OCI-LY3 (cell line): ENCODE data around the gene BMAL1.

Source experiments
- H2AFZ ChIP-seq: fragments of 200-600, 300-600 bp; shearing (Covaris generic); 2 replicates; pipeline ENCODE4 v1.6.0; 2014; ENCODE audit warnings: antibody characterized with exemption, low read depth, low read length
- H3K27ac ChIP-seq: fragments of 200-600, 300-600 bp; sonication (generic); 2 replicates; pipeline ENCODE4 v1.5.1; 2014; ENCODE audit warnings: mild to moderate bottlenecking, low read length, moderate library complexity, mixed read lengths
- H3K27me3 ChIP-seq: fragments of 200-600, 300-600 bp; sonication (generic); 2 replicates; pipeline ENCODE4 v1.6.1; 2014; ENCODE audit warnings: low read depth, low read length, mixed read lengths
- H3K36me3 ChIP-seq: fragments of 200-600, 300-600 bp; sonication (generic); replicated peaks from 2 replicates; pipeline ENCODE3; 2014; ENCODE audit warnings: low read depth, low read length, mixed read lengths
- H3K4me1 ChIP-seq: fragments of 300-600, 200-600 bp; sonication (generic); 2 replicates; pipeline ENCODE4 v1.6.1; 2014; ENCODE audit warnings: low read length, mixed read lengths
- H3K4me2 ChIP-seq: fragments of 200-600, 300-600 bp; sonication (generic); 2 replicates; pipeline ENCODE4 v1.6.1; 2014; ENCODE audit warnings: low read length, mixed read lengths
- H3K4me3 ChIP-seq: fragments of 300-600, 200-600 bp; sonication (generic); 2 replicates; pipeline ENCODE4 v1.5.1; 2014; ENCODE audit warnings: antibody characterized with exemption, mild to moderate bottlenecking, low read length, moderate library complexity
- H3K79me2 ChIP-seq: fragments of 300-600, 200-600 bp; shearing (Covaris generic); 2 replicates; pipeline ENCODE4 v1.6.1; 2014; ENCODE audit warnings: mild to moderate bottlenecking, low read length, mixed read lengths
- H3K9ac ChIP-seq: fragments of 300-600, 200-600 bp; shearing (Covaris generic); 2 replicates; pipeline ENCODE4 v1.6.0; 2014; ENCODE audit warnings: mild to moderate bottlenecking, low read length, moderate library complexity
- H3K9me3 ChIP-seq: fragments of 200-600, 300-600 bp; shearing (Covaris generic); 2 replicates; pipeline ENCODE4 v1.6.1; 2014; ENCODE audit warnings: low read length, mixed read lengths; ENCODE audit not compliant: insufficient read depth
- H4K20me1 ChIP-seq: fragments of 200-600, 300-600 bp; sonication (generic); 2 replicates; pipeline ENCODE4 v1.6.1; 2016; ENCODE audit warnings: low read length, mixed read lengths; ENCODE audit not compliant: insufficient read depth
- EZH2phosphoT487 ChIP-seq: fragments of 200-600 bp; shearing (Covaris generic); IDR thresholded peaks from 2 replicates; pipeline ENCODE4 v1.6.1; 2018; ENCODE audit warnings: antibody characterized with exemption, mixed run types, low read depth
- TF ChIP-seq, protein P1 (sequence below): fragments of 200-600, 300-600 bp; sonication (generic); IDR thresholded peaks from 2 replicates; pipeline ENCODE4 v1.5.1; 2014; ENCODE audit warnings: antibody characterized with exemption, low read length, low read depth

The BMAL1 gene

DNA sequence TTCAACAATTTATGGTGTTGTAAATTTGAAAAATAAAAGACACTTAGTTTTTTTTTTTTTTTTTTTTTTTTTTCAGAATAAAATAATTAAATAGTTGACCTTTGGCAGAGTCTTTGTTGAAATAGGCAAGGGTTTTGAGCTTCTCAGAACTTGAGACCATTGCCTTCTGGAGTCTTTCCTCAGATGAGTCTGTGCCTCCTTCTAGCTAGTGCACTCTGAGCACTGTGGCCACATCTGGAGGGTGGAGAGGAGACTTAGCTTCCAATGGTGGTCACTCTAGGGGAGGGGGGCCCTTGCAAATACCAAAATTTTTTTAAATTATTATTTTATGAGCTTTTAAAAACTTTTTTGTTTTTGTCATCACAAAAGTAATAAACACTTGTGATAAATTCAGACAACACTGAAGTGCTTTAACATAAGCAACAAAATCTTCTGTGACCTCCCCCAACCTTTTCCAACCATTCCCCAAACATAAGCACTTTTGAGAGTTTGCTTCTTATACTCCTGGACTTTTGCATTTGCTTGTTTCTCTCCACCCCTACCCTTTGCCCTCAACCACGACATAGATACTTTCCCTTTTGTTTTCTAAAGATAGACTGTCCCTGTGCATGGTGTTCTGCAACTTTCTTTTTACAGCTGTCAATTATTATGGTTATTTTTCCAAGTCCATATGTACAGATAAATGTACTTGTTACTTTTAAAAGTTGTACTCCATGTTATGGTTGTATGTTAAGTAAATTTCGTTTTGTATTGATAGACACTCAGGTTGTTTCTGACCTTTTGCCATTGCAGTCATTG is 41.1 kb downstream of the BMAL1 start:
- Histone ChIP-seq H2AFZ (no peak overlapping the region), H3K4me2 (peak overlapping the region; percentile 18; the same call in 1 of the 2 replicates), H4K20me1 (no peaks in the 10 kb centered on the region), H3K4me1 (no peaks in the 10 kb centered on the region), H3K36me3 (no peaks in the 10 kb centered on the region), H3K27ac (no peak overlapping the region), H3K27me3 (no peaks in the 10 kb centered on the region), H3K79me2 (no peaks in the 10 kb centered on the region), H3K9ac (no peak overlapping the region), H3K4me3 (no peak overlapping the region), H3K9me3 (no peaks in the 10 kb centered on the region)
- no peak for TF ChIP-seq EZH2phosphoT487
- TF ChIP-seq, protein P1, sequence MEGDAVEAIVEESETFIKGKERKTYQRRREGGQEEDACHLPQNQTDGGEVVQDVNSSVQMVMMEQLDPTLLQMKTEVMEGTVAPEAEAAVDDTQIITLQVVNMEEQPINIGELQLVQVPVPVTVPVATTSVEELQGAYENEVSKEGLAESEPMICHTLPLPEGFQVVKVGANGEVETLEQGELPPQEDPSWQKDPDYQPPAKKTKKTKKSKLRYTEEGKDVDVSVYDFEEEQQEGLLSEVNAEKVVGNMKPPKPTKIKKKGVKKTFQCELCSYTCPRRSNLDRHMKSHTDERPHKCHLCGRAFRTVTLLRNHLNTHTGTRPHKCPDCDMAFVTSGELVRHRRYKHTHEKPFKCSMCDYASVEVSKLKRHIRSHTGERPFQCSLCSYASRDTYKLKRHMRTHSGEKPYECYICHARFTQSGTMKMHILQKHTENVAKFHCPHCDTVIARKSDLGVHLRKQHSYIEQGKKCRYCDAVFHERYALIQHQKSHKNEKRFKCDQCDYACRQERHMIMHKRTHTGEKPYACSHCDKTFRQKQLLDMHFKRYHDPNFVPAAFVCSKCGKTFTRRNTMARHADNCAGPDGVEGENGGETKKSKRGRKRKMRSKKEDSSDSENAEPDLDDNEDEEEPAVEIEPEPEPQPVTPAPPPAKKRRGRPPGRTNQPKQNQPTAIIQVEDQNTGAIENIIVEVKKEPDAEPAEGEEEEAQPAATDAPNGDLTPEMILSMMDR: no peak

DNA sequence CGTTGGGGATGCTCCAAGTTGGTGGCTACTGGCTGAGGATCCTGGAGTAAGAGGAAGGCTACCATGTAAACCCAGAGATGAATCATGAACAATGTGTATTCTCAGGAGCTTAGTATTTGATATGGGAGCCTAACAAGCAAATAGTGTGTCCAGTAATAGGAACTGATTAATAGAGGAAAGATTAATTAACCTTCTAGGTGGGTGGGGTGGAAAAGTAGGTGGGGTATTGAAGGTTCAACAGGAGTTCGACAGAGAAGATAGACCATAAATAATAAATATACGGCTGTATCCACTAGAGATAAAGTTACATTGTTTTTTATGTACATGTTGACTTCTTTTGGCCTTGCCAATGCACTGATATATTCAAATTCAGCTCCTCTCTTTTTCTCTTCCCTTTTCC is 43.1 kb downstream of the BMAL1 start:
- Histone ChIP-seq H3K4me2 (no peak overlapping the region), H3K79me2 (no peaks in the 10 kb centered on the region), H3K27me3 (no peaks in the 10 kb centered on the region)

DNA sequence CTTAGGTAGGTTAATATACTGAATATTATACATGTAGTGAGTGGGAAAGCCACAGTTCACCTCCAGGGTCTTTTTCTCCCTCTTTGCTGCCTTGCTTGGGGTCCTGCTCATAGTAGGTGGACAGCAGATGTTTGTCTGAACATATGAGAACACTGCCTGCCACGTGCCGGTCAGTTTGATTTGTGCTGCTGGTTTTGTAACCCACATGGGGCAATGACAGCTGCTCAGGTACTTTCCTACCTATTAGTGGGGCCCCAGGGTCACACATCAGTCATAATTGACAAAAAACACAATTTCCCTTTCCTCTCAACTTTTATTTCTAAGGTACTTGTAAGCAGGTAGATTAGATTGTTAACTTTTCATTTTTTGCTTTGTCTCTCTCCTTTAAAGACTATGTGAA is 43.8 kb downstream of the BMAL1 start:
- no peaks in the 10 kb centered on the region for H4K20me1 ChIP-seq
- H3K4me1 ChIP-seq: no peaks in the 10 kb centered on the region
- H3K79me2 ChIP-seq: no peaks in the 10 kb centered on the region
- no peak overlapping the region for H3K9ac ChIP-seq
- no peak overlapping the region for H3K4me3 ChIP-seq
- no peak overlapping the region for H3K4me2 ChIP-seq
- TF ChIP-seq EZH2phosphoT487: no peak
- H3K36me3 ChIP-seq: no peaks in the 10 kb centered on the region
- no peaks in the 10 kb centered on the region for H3K27me3 ChIP-seq
- no peak overlapping the region for H3K27ac ChIP-seq
- H2AFZ ChIP-seq: no peak overlapping the region
- no peaks in the 10 kb centered on the region for H3K9me3 ChIP-seq

More for the DNA sequence above, 43.1 kb downstream of the BMAL1 start:
- TF ChIP-seq, protein P1: no peak
- TF ChIP-seq EZH2phosphoT487: no peak
- no peak overlapping the region for H3K4me3 ChIP-seq
- no peaks in the 10 kb centered on the region for H3K9me3 ChIP-seq
- no peak overlapping the region for H3K27ac ChIP-seq
- H3K36me3 ChIP-seq: no peaks in the 10 kb centered on the region
- no peak overlapping the region for H3K9ac ChIP-seq
- no peak overlapping the region for H2AFZ ChIP-seq
- H4K20me1 ChIP-seq: no peaks in the 10 kb centered on the region
- no peaks in the 10 kb centered on the region for H3K4me1 ChIP-seq

DNA sequence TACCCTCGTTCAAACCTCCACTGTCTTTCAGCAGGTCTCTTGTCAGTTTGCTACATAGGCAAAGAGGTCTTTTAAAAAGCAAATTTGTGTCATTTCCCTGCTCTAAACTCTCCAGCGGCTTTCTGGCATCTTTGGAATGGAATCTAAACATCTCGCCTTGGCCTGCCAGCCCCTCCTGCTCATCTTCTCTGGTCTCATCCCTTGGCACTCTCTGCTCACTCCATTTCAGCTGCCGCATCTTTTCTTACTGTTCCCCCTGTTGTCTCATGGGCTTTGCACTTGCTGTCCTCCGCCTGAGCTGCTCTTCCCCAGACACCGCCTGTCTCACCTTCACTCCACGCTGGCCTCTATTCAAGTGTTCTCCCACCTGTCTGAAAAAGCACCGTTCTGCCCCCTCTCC is 46.6 kb downstream of the BMAL1 start:
- Histone ChIP-seq H3K9ac (no peak overlapping the region), H3K4me1 (no peaks in the 10 kb centered on the region), H3K27ac (no peak overlapping the region), H3K4me3 (no peak overlapping the region), H3K27me3 (no peaks in the 10 kb centered on the region), H3K79me2 (no peaks in the 10 kb centered on the region), H4K20me1 (no peaks in the 10 kb centered on the region), H3K9me3 (no peaks in the 10 kb centered on the region), H3K36me3 (no peaks in the 10 kb centered on the region), H2AFZ (no peak overlapping the region), H3K4me2 (no peak overlapping the region)
- TF ChIP-seq EZH2phosphoT487: no peak
- TF ChIP-seq, protein P1: no peak
